MCF 10A (cell line): ENCODE data around the gene LRRC49. TPM values are rescaled to one million over a fixed set of nuclear protein-coding genes. Genes with fewer than 3 reads are reported as not detected.
A peak's percentile ranks its signal among the peaks of the same experiment; 100 is the strongest.

Experiments used
- BruUV-seq: library from RNA; stranded (reverse); fragments of 400-500 nt; replicated peaks from 2 replicates; lab custom pipeline; 2021; lab: Mats Ljungman, UMichigan
- CTCF ChIA-PET: fragments of 300-600 bp; sonication (Branson Sonifier 250); formaldehyde crosslinking; extraction: SDS; loops from one replicate; lab custom pipeline; 2021; ENCODE audit warnings: antibody characterized with exemption, inconsistent platforms; lab: Yijun Ruan, JAX
- POLR2A ChIA-PET: fragments of 300-600, 350-650 bp; sonication (Branson Sonifier 250); formaldehyde crosslinking; extraction: SDS; loops from one replicate; lab custom pipeline; 2020; ENCODE audit warnings: antibody characterized with exemption, inconsistent platforms; lab: Yijun Ruan, JAX
- DNase-seq: peaks from one replicate; pipeline ENCODE4 v3.0.0-alpha.2; 2018; ENCODE audit not compliant: unreplicated experiment
- H3K27ac Mint-ChIP-seq: one replicate; pipeline ENCODE4 v1.8.0; 2022; ENCODE audit warnings: mild to moderate bottlenecking, low read depth, mixed read lengths; ENCODE audit not compliant: unreplicated experiment
- H3K27me3 Mint-ChIP-seq: one replicate; pipeline ENCODE4 v1.8.0; 2022; ENCODE audit warnings: mixed read lengths; ENCODE audit not compliant: insufficient read depth, unreplicated experiment
- H3K36me3 Mint-ChIP-seq: one replicate; pipeline ENCODE4 v1.8.0; 2022; ENCODE audit warnings: mild to moderate bottlenecking, moderate library complexity, mixed read lengths; ENCODE audit not compliant: insufficient read depth, unreplicated experiment
- H3K4me1 Mint-ChIP-seq: one replicate; pipeline ENCODE4 v1.8.0; 2022; ENCODE audit warnings: mixed read lengths; ENCODE audit not compliant: insufficient read depth, unreplicated experiment
- H3K4me3 Mint-ChIP-seq: one replicate; pipeline ENCODE4 v1.8.0; 2022; ENCODE audit warnings: mild to moderate bottlenecking, moderate library complexity, mixed read lengths; ENCODE audit not compliant: unreplicated experiment
- H3K9me3 Mint-ChIP-seq: one replicate; pipeline ENCODE4 v1.8.0; 2022; ENCODE audit warnings: mixed read lengths; ENCODE audit not compliant: unreplicated experiment
- intact Hi-C: fragments of 100-400 bp; cut with micrococcal nuclease; formaldehyde crosslinking; loops from 2 replicates; pipeline ENCODE4 v1.14.1; 2022
- total RNA-seq: library from RNA; stranded (reverse); gene quantifications from 2 replicates; pipeline ENCODE4 v1.2.3, GENCODE V29; 2022
- TF ChIP-seq, protein P1 (sequence below): fragments of 200-600 bp; IDR thresholded peaks from one replicate; pipeline ENCODE4 v1.8.0; 2022; ENCODE audit warnings: antibody characterized with exemption, mild to moderate bottlenecking; ENCODE audit not compliant: unreplicated experiment

The LRRC49 gene
- total RNA-seq, 1 experiment from 2014 or later: 8.4 TPM

DNA sequence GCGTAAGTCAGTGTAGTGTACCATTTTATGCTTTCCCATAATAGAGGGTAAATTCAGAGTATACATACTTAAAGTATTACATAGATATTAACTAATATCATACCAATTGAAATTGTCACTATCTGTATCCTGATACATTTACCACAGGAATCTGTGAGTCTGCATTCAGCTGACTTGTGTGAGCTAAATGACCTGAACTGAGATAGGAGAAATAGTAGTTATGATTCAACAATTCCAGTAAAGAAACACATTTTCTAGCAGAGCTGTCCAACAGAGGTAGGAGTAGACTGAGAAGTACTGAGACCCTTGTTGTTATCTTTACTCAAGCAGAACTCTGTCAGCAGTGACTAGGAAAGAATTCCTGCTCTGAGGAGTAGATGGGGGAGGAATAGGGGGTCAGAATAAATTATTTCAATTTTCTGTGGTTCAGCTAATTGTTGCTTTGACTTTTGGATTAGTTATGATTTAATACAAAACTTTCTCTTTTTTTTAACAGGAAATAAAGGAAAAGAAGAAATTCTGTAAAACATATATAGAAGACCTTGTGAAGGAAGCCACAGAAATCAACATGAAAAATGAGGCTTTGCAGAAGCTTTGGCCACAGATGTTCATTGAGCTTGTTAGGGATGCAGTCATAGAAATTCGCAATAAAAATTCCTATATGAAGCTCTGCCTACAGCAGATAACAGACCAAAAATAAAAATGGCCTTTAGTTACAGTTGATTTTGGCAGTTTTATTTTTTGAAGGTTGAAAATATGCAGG, 156.5 kb downstream of the LRRC49 start:
- no peak overlapping the region for H3K4me3 Mint-ChIP-seq
- ChIA-PET POLR2A (interaction anchor here (1.6 kb wide), 1 partner anchor 44 kb away, joined by 5 read pairs; no protein-coding TSS in a partner anchor), CTCF (interaction anchor here (0.6 to 1.4 kb wide), 2 partner anchors 37 to 68 kb away, joined by 3 to 6 read pairs; no protein-coding TSS in a partner anchor)
- H3K9me3 Mint-ChIP-seq: peaks cover 6% of the 10 kb centered on the region
- no peak overlapping the region for H3K27ac Mint-ChIP-seq
- BruUV-seq: no TSS peak
- TF ChIP-seq, protein P1, sequence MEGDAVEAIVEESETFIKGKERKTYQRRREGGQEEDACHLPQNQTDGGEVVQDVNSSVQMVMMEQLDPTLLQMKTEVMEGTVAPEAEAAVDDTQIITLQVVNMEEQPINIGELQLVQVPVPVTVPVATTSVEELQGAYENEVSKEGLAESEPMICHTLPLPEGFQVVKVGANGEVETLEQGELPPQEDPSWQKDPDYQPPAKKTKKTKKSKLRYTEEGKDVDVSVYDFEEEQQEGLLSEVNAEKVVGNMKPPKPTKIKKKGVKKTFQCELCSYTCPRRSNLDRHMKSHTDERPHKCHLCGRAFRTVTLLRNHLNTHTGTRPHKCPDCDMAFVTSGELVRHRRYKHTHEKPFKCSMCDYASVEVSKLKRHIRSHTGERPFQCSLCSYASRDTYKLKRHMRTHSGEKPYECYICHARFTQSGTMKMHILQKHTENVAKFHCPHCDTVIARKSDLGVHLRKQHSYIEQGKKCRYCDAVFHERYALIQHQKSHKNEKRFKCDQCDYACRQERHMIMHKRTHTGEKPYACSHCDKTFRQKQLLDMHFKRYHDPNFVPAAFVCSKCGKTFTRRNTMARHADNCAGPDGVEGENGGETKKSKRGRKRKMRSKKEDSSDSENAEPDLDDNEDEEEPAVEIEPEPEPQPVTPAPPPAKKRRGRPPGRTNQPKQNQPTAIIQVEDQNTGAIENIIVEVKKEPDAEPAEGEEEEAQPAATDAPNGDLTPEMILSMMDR: no peak
- H3K36me3 Mint-ChIP-seq: no peaks in the 10 kb centered on the region
- peaks cover 2% of the 10 kb centered on the region for H3K4me1 Mint-ChIP-seq
- DNase-seq: no peak
- H3K27me3 Mint-ChIP-seq: no peaks in the 10 kb centered on the region
- intact Hi-C loops: no loop called here

DNA sequence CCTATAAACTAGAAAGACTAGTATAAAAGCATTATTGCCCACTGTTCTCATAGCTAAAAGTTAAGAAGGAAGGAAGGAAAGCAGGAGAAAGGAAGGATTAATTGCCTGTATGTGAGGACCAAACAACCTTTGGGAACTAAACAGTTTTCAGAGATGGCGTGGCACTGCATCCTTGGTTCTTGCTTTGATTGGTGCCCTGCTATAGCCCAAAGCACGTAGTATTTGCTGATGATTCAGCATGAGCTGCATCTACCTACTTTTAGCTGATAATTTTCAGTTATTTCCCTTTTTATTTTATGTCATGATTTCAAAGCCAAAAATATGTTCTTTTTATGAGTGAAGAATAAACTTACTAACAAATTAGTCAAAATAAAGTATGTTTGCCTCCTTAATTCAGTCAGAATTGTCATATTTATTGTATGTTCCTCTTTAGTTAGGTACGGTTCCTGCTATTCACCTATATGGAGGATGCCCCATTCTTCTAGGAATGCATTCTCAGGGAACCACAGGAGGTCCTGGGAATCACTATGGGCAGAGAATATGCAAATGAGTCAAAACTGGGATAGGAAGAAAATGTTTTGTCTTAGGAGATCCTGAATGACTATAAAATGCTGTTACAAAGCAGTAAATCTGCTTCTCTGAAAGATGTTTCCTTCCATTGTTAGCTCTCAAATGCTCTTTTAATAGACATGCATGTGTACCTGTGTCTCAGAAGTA, 157.2 kb downstream of the LRRC49 start:
- CTCF ChIA-PET: interaction anchor here (0.6 to 1.4 kb wide), 3 partner anchors 23 to 68 kb away, joined by 3 read pairs; no protein-coding TSS in a partner anchor
- DNase-seq: no peak
- intact Hi-C loops: no loop called here
- peak overlapping the region; percentile 24 for H3K27ac Mint-ChIP-seq
- H3K4me1 Mint-ChIP-seq: peaks cover 9% of the 10 kb centered on the region
- BruUV-seq: no TSS peak
- H3K36me3 Mint-ChIP-seq: no peaks in the 10 kb centered on the region
- POLR2A ChIA-PET: interaction anchor here (0.5 to 1.6 kb wide), 3 partner anchors 22 to 679 kb away, joined by 3 to 5 read pairs (median 5); no protein-coding TSS in a partner anchor
- H3K27me3 Mint-ChIP-seq: no peaks in the 10 kb centered on the region
- TF ChIP-seq, protein P1: no peak
- no peak overlapping the region for H3K4me3 Mint-ChIP-seq
- peaks cover 6% of the 10 kb centered on the region for H3K9me3 Mint-ChIP-seq

DNA sequence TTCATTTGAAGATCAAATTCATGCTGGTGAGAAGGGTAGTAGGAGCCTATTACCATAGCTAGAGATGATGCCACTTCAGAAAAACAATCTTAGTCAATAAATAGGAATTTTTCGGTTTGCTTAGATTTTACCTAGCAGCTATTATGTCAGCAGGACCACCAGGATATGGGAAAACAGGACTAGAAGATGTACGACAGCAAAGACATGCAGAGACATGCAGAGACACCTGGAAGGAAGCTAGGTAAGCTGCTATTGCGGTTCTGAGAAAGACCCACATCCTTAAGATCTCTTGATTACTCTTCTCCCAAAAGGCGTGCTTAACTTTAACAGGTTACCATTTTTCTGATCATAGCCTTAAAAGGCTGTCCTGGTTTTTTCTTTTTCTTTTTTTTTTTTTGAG, 157.8 kb downstream of the LRRC49 start:
- Mint-ChIP-seq H3K4me3 (no peak overlapping the region), H3K36me3 (no peaks in the 10 kb centered on the region), H3K27ac (peak overlapping the region; percentile 24), H3K4me1 (peaks cover 9% of the 10 kb centered on the region), H3K9me3 (peaks cover 6% of the 10 kb centered on the region), H3K27me3 (no peaks in the 10 kb centered on the region)
- TF ChIP-seq, protein P1: no peak
- no peak for DNase-seq
- intact Hi-C loops: no loop called here
- CTCF ChIA-PET: interaction anchor here (0.8 to 1.4 kb wide), 2 partner anchors 36 to 67 kb away, joined by 3 read pairs; no protein-coding TSS in a partner anchor
- POLR2A ChIA-PET: no interaction called here
- no TSS peak for BruUV-seq

GRCh38 chr15:71051539-71051938, 158.9 kb downstream of the LRRC49 start:
- peaks cover 6% of the 10 kb centered on the region for H3K9me3 Mint-ChIP-seq
- TF ChIP-seq, protein P1: no peak
- H3K27me3 Mint-ChIP-seq: no peaks in the 10 kb centered on the region
- ChIA-PET POLR2A (interaction anchor here (0.7 kb wide), 1 partner anchor 15 kb away, joined by 5 read pairs; no protein-coding TSS in a partner anchor), CTCF (interaction anchor here (0.9 kb wide), 1 partner anchor 34 kb away, joined by 3 read pairs; no protein-coding TSS in a partner anchor)
- BruUV-seq: no TSS peak
- no peak for DNase-seq
- H3K4me1 Mint-ChIP-seq: peaks cover 9% of the 10 kb centered on the region
- H3K36me3 Mint-ChIP-seq: no peaks in the 10 kb centered on the region
- no peak overlapping the region for H3K27ac Mint-ChIP-seq
- intact Hi-C loops: no loop called here
- H3K4me3 Mint-ChIP-seq: no peak overlapping the region
